ENCODE results near the gene PTK6.
"Not testable (repeated sequence)": the region's sequence is repeated elsewhere in the genome, so short reads cannot be mapped to it uniquely, and the experiment has no call there.

Gene PTK6

GRCh38 chr20:63574156-63574828 lies 37.1 kb upstream of the PTK6 start, which contains the start of gene HELZ2:
TSS of gene HELZ2 (minus strand) at chr20:63574239. CDS start at chr20:63572385, 1,854 bp downstream.
- Histone ChIP-seq H3K4me3 (ENCODE audit: low read length) (peak within 1 kb of the TSS; percentile 86), H3K27me3 (ENCODE audit: insufficient read depth, low read length) (no peaks in the 10 kb centered on the region), H2AFZ (ENCODE audit: low read depth, low read length) (peak within 1 kb of the TSS; percentile 42), H3K4me1 (ENCODE audit: insufficient read depth, low read length) (peaks cover 10% of the 10 kb centered on the region), H3K36me3 (ENCODE audit: insufficient read depth, low read length) (no peaks in the 10 kb centered on the region), H3K9me3 (ENCODE audit: low read length) (peaks cover 2% of the 10 kb centered on the region)

- H3K9me3 ChIP-seq (ENCODE audit: low read length): peaks cover 2% of the 10 kb centered on the region
- peak overlapping the region; percentile 42 for H2AFZ ChIP-seq (ENCODE audit: low read depth, low read length)
- peaks cover 10% of the 10 kb centered on the region for H3K4me1 ChIP-seq (ENCODE audit: insufficient read depth, low read length)
- no peaks in the 10 kb centered on the region for H3K27me3 ChIP-seq (ENCODE audit: insufficient read depth, low read length)
- peak overlapping the region; percentile 86 for H3K4me3 ChIP-seq (ENCODE audit: low read length)
- no peaks in the 10 kb centered on the region for H3K36me3 ChIP-seq (ENCODE audit: insufficient read depth, low read length)
Measured at GRCh38 chr20:63573647-63574131, 36.5 kb upstream of the PTK6 start.

DNA sequence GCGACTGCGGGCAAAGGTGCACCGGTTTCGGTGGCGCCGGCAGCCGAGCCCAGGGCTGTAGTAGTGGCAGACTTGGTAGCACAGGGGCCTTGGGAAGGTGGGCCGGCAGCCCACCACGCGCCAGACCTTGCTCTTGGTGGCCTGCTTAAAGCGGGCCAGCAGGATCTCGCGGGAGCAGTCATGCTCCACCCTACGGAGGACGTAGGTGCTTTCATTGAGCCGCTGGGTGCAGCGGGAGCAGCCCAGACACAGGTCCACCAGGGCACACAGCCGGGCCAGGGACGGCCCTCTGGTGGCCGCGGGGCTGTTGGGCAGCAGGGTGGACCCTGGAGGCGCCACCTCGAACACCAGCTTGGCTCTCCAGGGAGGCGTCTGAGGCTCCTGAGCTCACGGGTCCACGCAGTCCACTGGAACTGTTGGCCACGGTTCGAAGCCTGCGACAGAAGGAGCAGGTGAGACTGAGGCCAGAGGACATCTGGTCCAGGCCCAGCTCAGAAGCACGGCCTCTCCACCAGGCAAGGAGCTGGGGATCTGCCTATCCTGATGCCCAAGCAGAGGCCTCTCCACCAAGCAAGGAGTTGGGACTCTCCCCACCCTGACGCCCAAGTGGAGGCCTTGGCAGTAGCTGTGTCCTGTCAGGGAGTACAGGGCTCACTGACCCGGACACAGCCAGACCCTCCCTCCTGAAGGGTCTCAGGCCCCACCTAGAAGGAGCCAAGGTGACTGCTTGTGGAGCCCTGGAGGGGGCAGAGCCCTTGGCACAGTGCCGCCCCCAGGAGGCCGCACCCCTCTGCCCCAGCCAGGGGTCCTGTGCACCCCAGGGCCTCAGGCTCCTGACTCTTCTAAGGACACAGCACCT lies 35.8 kb upstream of the PTK6 start:
- Histone ChIP-seq H3K4me3 (ENCODE audit: low read length) (peak overlapping the region; percentile 86), H3K9me3 (ENCODE audit: low read length) (peaks cover 2% of the 10 kb centered on the region), H2AFZ (ENCODE audit: low read depth, low read length) (peak overlapping the region; percentile 42), H3K27me3 (ENCODE audit: insufficient read depth, low read length) (no peaks in the 10 kb centered on the region), H3K36me3 (ENCODE audit: insufficient read depth, low read length) (no peaks in the 10 kb centered on the region), H3K4me1 (ENCODE audit: insufficient read depth, low read length) (peaks cover 10% of the 10 kb centered on the region)

- Histone ChIP-seq H3K27me3 (ENCODE audit: insufficient read depth, low read length) (no peaks in the 10 kb centered on the region), H3K9me3 (ENCODE audit: low read length) (no peaks in the 10 kb centered on the region), H3K4me3 (ENCODE audit: low read length) (no peak overlapping the region), H2AFZ (ENCODE audit: low read depth, low read length) (no peak overlapping the region), H3K36me3 (ENCODE audit: insufficient read depth, low read length) (no peaks in the 10 kb centered on the region), H3K4me1 (ENCODE audit: insufficient read depth, low read length) (peaks cover 10% of the 10 kb centered on the region)
Measured at GRCh38 chr20:63572071-63572787, 35.1 kb upstream of the PTK6 start.

- not testable (repeated sequence) for H3K4me3 ChIP-seq (ENCODE audit: low read length); H3K9me3 ChIP-seq (ENCODE audit: low read length)
- H3K4me1 ChIP-seq (ENCODE audit: insufficient read depth, low read length): peaks cover 10% of the 10 kb centered on the region
Measured at GRCh38 chr20:63571087-63571478, 33.9 kb upstream of the PTK6 start.

GRCh38 chr20:63570281-63571086 lies 33.3 kb upstream of the PTK6 start:
- Histone ChIP-seq H3K4me3 (ENCODE audit: low read length) (no peak overlapping the region), H2AFZ (ENCODE audit: low read depth, low read length) (no peak overlapping the region), H3K9me3 (ENCODE audit: low read length) (no peaks in the 10 kb centered on the region), H3K36me3 (ENCODE audit: insufficient read depth, low read length) (no peaks in the 10 kb centered on the region), H3K27me3 (ENCODE audit: insufficient read depth, low read length) (no peaks in the 10 kb centered on the region), H3K4me1 (ENCODE audit: insufficient read depth, low read length) (peaks cover 10% of the 10 kb centered on the region)

More at GRCh38 chr20:63571087-63571478, 33.9 kb upstream of the PTK6 start:
- H3K27me3 ChIP-seq (ENCODE audit: insufficient read depth, low read length); H2AFZ ChIP-seq (ENCODE audit: low read depth, low read length); H3K36me3 ChIP-seq (ENCODE audit: insufficient read depth, low read length): not testable (repeated sequence)

GRCh38 chr20:63568986-63569949 lies 32.1 kb upstream of the PTK6 start:
- Histone ChIP-seq H3K36me3 (ENCODE audit: insufficient read depth, low read length) (no peaks in the 10 kb centered on the region), H3K27me3 (ENCODE audit: insufficient read depth, low read length) (no peaks in the 10 kb centered on the region), H3K4me3 (ENCODE audit: low read length) (no peak overlapping the region), H2AFZ (ENCODE audit: low read depth, low read length) (no peak overlapping the region), H3K9me3 (ENCODE audit: low read length) (no peaks in the 10 kb centered on the region), H3K4me1 (ENCODE audit: insufficient read depth, low read length) (peaks cover 7% of the 10 kb centered on the region)

- Histone ChIP-seq H3K9me3 (ENCODE audit: low read length) (no peaks in the 10 kb centered on the region), H3K4me3 (ENCODE audit: low read length) (no peak overlapping the region), H2AFZ (ENCODE audit: low read depth, low read length) (no peak overlapping the region), H3K36me3 (ENCODE audit: insufficient read depth, low read length) (no peaks in the 10 kb centered on the region), H3K4me1 (ENCODE audit: insufficient read depth, low read length) (peaks cover 3% of the 10 kb centered on the region), H3K27me3 (ENCODE audit: insufficient read depth, low read length) (no peaks in the 10 kb centered on the region)
Measured at GRCh38 chr20:63568170-63568981, 31.2 kb upstream of the PTK6 start.

DNA sequence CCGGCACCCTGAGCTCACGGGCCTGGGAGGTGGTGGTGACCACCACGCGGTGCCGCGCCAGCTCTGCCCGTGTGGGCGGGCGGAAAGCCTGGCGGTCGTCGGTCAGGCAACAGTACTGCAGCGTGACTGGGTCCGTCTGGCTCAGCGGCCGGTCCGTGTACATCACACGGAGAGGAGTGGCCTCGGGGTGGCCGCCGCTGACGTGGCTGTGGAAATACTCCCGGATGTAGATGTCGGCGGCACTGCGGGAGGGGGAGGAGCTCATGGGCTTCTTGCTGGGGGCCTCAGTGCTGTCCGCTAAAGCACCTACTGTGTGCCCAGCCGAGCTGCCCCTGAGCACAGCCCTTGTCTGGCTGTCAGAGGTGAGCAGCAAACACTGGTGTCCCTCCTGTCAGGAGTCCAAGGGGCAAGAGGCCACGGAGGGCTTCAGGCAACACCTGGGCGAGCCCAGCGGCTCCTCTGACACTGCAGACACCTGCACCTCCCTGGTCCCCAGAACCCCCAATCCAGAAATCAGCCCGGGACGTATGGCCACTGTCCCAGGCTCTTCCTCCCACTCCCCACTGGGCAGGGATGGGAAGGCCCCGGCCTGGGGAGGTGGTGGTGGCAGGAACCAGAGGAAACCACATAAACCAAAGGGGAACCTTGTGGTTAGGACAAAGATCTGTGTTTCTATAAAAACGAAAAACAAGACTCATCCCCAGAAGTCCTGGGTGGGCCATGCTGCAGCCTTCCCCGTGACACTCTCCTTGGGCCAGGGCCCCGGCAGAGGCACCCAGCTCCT lies 30.4 kb upstream of the PTK6 start:
- no peaks in the 10 kb centered on the region for H3K4me1 ChIP-seq (ENCODE audit: insufficient read depth, low read length)
- no peak overlapping the region for H2AFZ ChIP-seq (ENCODE audit: low read depth, low read length)
- H3K36me3 ChIP-seq (ENCODE audit: insufficient read depth, low read length): no peaks in the 10 kb centered on the region
- H3K4me3 ChIP-seq (ENCODE audit: low read length): no peak overlapping the region
- H3K27me3 ChIP-seq (ENCODE audit: insufficient read depth, low read length): no peaks in the 10 kb centered on the region
- no peaks in the 10 kb centered on the region for H3K9me3 ChIP-seq (ENCODE audit: low read length)

DNA sequence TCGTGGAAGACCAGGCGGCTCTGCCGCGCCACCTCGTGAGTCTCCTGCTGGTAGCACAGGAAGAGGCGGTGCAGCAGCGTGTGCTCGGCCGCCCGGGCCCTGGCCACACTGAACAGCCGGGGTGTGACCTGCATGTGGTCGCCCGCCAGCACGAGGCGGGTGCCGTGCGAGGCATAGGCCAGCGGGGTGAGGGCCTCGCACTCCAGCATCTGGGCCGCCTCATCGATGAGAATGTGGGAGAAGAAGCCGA lies 29.9 kb upstream of the PTK6 start:
- no peaks in the 10 kb centered on the region for H3K9me3 ChIP-seq (ENCODE audit: low read length)
- no peaks in the 10 kb centered on the region for H3K27me3 ChIP-seq (ENCODE audit: insufficient read depth, low read length)
- no peak overlapping the region for H3K4me3 ChIP-seq (ENCODE audit: low read length)
- no peaks in the 10 kb centered on the region for H3K36me3 ChIP-seq (ENCODE audit: insufficient read depth, low read length)
- no peaks in the 10 kb centered on the region for H3K4me1 ChIP-seq (ENCODE audit: insufficient read depth, low read length)
- H2AFZ ChIP-seq (ENCODE audit: low read depth, low read length): no peak overlapping the region

Data from neuron (in vitro differentiated cells).